ENCODE results near the gene CTNNA3.

CTNNA3 gene

GRCh38 chr10:66550351-66550750, 1145.6 kb downstream of the CTNNA3 start:
- DNase-seq (ENCODE audit: low read depth in 2 of 2): no peak

GRCh38 chr10:66538908-66539307, 1157.1 kb downstream of the CTNNA3 start:
- DNase-seq (ENCODE audit: low read depth in 2 of 2): no peak

- DNase-seq (ENCODE audit: low read depth in 2 of 2): no peak
Observed at GRCh38 chr10:66538371-66538770, 1157.6 kb downstream of the CTNNA3 start.

- DNase-seq (ENCODE audit: low read depth in 2 of 2): no peak
Observed at GRCh38 chr10:66537186-66537585, 1158.8 kb downstream of the CTNNA3 start.

GRCh38 chr10:66535439-66535838, 1160.6 kb downstream of the CTNNA3 start:
- DNase-seq (ENCODE audit: low read depth in 2 of 2): no peak

GRCh38 chr10:66534866-66535265, 1161.1 kb downstream of the CTNNA3 start:
- no peak for DNase-seq (ENCODE audit: low read depth in 2 of 2)

GRCh38 chr10:66521506-66521905, 1174.5 kb downstream of the CTNNA3 start:
- no peak for DNase-seq (ENCODE audit: low read depth in 2 of 2)

GRCh38 chr10:66519616-66520015, 1176.4 kb downstream of the CTNNA3 start:
- DNase-seq (ENCODE audit: low read depth in 2 of 2): no peak

- DNase-seq (ENCODE audit: low read depth in 2 of 2): no peak
Observed at GRCh38 chr10:66514666-66515065, 1181.3 kb downstream of the CTNNA3 start.

- DNase-seq (ENCODE audit: low read depth in 2 of 2): no peak
Observed at GRCh38 chr10:66513504-66513903, 1182.5 kb downstream of the CTNNA3 start.

- peak; percentile 4 to 8 for DNase-seq (ENCODE audit: low read depth in 2 of 2)
Observed at GRCh38 chr10:66505003-66505657, 1190.9 kb downstream of the CTNNA3 start.

- DNase-seq (ENCODE audit: low read depth in 2 of 2): no peak
Observed at GRCh38 chr10:66501356-66501755, 1194.6 kb downstream of the CTNNA3 start.

GRCh38 chr10:66483966-66484365, 1212.0 kb downstream of the CTNNA3 start:
- no peak for DNase-seq (ENCODE audit: low read depth in 2 of 2)

- no peak for DNase-seq (ENCODE audit: low read depth in 2 of 2)
Observed at GRCh38 chr10:66472156-66472555, 1223.8 kb downstream of the CTNNA3 start.

GRCh38 chr10:66467042-66467441, 1229.0 kb downstream of the CTNNA3 start:
- no peak for DNase-seq (ENCODE audit: low read depth in 2 of 2)

- no peak for DNase-seq (ENCODE audit: low read depth in 2 of 2)
Observed at GRCh38 chr10:66466622-66467021, 1229.4 kb downstream of the CTNNA3 start.

GRCh38 chr10:66463611-66464010, 1232.4 kb downstream of the CTNNA3 start:
- DNase-seq (ENCODE audit: low read depth in 2 of 2): no peak

- no peak for DNase-seq (ENCODE audit: low read depth in 2 of 2)
Observed at GRCh38 chr10:66457629-66458028, 1238.4 kb downstream of the CTNNA3 start.

- no peak for DNase-seq (ENCODE audit: low read depth in 2 of 2)
Observed at GRCh38 chr10:66455304-66455703, 1240.7 kb downstream of the CTNNA3 start.

- no peak for DNase-seq (ENCODE audit: low read depth in 2 of 2)
Observed at GRCh38 chr10:66440568-66440967, 1255.4 kb downstream of the CTNNA3 start.

GRCh38 chr10:66414943-66415342, 1281.1 kb downstream of the CTNNA3 start:
- no peak for DNase-seq (ENCODE audit: low read depth in 2 of 2)

- DNase-seq (ENCODE audit: low read depth in 2 of 2): no peak
Observed at GRCh38 chr10:66405566-66405965, 1290.4 kb downstream of the CTNNA3 start.

GRCh38 chr10:66398669-66399068, 1297.3 kb downstream of the CTNNA3 start:
- no peak for DNase-seq (ENCODE audit: low read depth in 2 of 2)

All from fibroblast of skin of left quadriceps (primary cell).